RPMI7951 (cell line): ENCODE results near the gene GATA3. TPM values are rescaled to one million over a fixed set of nuclear protein-coding genes. Genes with fewer than 3 reads are reported as not detected.

ENCODE experiments used
- DNase-seq: peaks from one replicate; pipeline ENCODE4 v3.0.0-alpha.2; 2012; ENCODE audit warnings: low read depth
- total RNA-seq: library from RNA; depleted of rRNA; stranded (reverse); fragments of >200 nt; shearing (Covaris generic); gene quantifications from 2 replicates; pipeline ENCODE4 v1.2.3, GENCODE V29; 2014; rRNA removed

Gene GATA3
- total RNA-seq, 1 experiment from 2014 or later, result 2.5 TPM

DNA sequence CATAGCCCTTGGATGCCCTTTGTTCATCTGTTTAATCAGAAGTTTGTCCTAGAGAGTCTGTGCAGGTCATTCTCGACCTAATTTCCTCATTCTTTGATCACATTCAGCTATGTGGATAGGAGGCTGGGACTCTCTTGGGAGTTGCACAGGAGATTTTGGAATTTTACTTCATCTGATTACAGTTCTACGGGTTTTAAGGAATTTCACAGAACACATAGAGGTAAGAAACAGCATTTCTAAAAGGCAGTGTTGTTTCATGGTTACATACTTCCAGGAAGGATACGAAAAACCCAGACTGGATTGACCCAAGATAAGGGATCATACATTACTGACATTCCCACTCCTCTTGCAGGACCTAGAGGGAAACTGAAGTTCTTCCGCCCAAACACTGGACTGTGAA lies 45.9 kb downstream of the GATA3 start:
- no peak for DNase-seq

DNA sequence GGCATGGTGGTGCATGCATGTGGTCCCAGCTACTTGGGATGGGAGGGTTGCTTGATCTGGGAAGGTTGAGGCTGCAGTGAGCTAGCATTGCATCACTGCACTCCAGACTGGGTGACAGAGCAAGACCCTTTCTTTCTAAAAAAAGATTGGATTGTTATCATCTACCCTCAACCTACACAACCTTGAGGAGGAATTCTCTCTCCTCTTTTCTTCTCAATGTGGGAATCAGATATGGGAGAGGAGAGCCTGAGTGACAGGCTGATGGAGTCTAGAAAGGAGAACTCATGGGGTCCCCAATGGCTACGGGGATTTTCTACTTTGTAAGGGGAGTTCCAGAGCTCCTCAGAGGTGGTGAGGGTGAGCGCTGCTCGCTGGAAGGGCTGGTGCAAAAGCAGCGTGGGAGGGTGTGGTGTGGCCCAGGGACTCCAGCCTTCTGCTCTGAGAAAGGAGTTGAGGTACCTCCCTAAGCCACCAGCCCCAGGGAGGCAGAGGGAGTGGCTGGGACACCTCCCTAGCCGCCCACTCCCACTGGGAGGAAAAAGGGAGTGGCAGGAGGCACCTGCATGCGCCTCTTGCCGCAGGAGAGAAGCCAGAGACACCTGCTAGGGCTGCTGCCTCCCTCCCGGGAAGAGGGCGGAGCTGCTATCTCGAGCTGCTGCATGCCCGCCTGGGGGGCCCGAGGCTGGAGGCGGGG lies 48.4 kb downstream of the GATA3 start:
- no peak for DNase-seq

DNA sequence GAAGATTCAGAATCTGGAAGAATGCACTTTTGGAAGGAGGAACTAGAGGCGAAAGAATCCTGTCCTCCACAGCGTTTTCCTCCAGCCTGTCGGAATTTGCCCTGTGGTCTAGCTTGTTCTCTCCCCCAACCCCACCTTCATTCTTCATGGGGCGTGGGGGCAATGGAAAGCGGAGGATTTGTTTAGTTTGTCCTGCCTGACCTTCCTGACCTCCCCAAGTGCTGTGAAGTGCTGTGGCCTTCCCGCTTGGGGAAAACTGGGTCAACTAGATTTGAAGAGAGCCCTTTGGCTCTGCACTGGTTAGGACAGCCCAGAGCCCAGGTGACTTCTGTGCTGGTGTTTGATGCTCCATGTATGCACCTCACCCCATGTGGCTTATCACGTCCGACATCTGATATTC lies 49.1 kb downstream of the GATA3 start:
- DNase-seq, result no peak

DNA sequence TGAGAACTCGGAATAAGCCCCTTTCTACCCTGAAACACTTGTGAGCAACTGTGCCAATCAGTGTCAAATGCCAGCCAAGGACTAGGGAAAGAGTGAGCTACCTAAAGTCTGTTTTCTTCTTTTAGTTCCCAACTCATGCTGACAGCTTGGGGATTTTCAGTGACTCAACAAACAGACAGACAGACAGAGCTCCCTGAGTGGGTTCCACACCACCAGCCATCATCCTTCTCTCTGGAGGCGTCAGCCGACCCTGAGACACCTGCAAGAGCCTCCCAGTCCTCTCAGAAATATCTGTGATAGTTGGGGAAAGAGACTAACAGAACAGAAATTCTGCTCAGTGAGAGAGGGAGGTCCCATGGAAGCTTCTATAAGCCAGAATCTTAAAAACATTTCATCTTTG lies 49.5 kb downstream of the GATA3 start:
- no peak for DNase-seq

DNA sequence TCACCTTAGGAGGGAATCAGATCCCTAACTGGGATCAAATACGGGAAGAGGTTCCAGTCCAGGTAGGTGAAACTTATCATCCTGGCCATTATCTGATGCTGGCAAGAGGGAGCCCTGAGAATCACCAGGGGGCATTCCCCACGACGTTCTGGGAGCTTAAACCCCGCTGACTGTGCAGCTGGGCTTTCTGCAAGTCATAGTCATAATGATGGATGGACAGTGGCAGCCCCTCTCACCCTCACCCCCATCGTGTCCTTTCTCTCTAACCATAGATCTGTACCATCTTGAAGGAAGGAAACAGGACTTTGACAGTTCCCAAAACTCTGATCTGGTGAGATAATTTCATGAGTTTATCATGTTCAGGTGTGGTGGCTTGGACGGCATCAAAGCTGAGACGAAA lies 50.2 kb downstream of the GATA3 start:
- no peak for DNase-seq

DNA sequence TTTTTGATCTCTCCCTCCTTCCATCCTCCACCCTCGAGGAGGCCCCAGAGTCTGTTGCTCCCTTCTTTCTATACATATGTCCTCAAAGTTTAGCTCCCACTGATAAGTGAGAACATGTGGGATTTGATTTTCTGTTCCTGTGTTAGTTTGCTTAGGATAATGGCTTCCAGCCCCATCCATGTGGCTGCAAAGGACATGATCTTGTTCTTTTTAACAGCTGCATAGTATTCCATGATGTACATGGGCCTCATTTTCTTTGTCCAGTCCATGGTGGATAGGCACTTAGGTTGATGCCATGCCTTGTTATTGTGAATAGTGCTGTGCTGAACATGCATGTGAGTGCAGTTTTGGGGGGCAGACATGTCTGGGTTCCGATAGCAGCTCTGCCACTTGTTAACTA lies 51.4 kb downstream of the GATA3 start:
- no peak for DNase-seq

DNA sequence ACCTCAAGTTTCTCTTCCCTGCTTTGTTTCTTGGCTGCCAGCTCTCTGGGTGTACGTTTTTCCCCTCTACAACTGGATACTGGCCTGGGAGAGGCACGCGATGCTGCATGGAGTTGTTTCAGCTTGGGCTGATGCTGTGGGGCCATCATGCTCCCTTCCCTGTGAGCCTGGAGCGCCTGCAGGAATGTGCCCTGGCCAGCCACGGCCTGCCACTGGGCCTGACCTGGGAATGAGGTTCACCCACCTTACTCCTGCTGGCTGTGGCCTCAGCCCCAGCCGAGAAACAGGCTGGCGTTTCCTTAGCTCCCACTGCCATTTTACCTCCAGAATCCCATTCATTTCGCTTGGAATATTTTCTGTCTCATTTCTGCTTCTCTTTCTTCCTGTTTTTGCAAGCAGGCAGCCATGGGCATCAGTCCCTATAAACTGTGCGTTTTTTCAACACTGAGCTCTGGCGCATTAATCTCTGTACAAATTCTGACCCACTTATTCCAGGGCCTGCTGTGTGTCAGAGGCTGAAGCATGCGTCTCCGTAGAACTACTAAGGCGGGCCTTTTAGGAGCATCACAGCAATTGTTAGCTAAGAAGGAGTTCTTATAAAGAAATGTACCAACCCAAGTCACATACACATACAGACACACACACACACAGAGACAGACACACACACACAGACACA lies 57.9 kb downstream of the GATA3 start:
- no peak for DNase-seq

DNA sequence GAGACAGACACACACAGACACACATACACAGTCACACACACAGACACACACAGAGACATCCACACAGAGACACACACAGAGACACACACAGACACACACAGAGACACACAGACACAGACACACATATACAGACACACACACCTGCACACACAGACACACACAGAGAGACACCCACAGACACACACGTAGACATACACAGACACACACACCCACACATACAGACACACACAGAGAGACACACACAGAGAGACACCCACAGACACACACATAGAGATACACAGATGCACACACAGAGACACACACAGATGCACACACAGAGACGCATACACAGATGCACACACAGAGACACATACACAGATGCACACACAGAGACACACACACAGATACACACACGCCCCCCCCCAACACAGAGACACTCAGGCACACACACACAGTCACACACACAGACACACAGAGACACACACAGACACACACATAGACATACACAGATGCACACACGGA lies 58.5 kb downstream of the GATA3 start:
- no peak for DNase-seq

DNA sequence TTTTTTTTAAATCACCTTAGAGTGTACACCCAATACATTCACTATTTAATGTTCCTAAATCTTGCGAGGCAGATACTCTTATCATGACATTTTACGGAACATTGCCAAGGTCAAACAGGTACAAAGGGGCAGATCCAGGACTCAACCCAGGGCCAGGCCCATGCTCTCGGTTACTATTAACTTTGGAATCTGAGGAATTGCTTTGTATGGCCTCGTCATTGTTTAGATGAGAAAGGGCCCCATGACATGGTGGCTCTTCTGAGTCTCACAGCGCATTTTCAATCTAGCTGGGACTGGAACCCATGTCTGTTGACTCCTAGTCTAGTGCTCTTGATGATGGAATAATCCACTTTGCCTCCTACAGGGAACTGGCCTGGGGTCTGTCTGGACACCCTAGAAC lies 59.1 kb downstream of the GATA3 start:
- no peak for DNase-seq

DNA sequence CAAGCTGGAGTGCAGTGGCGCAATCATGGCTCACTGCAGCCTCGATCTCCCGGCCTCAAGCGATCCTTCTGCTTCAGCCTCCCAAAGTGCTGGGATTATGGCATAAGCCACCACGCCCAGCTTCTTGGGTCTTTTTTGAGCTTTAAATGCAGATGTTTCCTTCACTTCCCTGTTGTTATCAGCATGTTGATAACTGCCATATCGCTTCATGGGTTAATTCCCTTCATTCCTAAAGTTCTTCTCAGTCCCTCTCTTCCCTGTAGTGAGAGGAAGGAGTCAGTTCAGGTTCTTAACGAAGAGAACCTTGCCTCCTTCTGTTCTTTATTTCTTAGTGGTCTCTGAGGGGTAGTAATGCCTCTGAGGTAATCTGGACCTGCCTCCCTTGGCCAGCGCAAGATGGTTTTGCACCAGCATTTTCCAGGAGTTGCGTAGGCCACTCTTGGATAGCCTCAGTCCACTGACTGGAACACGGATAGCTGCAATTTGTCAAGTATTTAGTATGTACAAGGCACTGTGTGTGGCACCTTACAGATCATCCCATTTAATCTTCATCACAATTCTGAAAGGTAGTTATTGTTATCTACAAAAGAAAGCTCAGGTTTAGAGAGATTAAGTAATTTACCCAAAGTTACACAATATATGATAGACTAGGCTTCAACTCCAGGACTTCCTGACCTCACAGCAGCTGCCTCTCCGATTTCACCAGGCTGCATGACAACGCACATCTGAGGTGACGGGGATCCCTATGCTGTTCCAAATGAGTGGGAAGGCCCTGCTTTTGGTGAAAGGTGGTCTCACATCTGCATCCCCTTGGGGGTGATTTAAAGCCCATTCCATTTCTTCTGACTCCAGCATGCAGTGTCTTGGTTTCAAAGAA lies 60.5 kb downstream of the GATA3 start:
- DNase-seq, result no peak

DNA sequence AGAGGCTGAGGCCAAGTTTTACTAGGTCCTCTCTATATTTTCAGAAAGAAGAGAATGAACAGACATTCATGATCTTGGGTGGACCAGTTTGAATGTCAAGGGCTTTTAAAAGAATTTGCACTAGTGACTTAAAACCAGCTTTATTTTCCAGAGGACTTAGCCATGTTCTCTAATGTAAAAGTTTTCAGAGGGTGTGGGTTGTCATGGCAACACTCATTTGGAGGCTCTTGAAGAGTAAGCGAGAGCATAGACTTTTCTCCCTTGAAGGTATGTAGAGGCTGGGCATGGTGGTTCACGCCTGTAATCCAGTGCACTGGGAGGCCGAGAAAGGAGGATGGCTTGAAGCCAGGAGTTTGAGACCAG lies 61.1 kb downstream of the GATA3 start:
- DNase-seq, result peak; percentile 26

DNA sequence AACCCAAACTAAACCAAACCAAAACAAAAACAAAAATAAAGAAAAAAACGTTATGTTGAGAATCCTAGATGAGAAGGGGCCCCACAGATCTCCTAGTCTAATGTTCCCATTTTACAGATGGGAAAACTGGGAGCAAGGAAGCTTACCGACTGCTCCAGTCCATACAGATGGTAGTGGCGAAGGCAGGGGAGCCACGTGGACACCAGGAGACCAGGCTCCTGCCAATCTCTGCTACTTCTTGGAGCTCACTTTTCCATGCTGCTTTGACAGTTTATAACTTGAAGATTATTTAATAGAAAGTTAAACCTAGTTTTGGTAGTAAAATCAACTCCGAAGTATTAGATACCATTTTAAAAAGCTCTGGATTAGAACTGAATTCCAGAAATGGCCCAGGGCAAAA lies 62.0 kb downstream of the GATA3 start:
- DNase-seq, result no peak

DNA sequence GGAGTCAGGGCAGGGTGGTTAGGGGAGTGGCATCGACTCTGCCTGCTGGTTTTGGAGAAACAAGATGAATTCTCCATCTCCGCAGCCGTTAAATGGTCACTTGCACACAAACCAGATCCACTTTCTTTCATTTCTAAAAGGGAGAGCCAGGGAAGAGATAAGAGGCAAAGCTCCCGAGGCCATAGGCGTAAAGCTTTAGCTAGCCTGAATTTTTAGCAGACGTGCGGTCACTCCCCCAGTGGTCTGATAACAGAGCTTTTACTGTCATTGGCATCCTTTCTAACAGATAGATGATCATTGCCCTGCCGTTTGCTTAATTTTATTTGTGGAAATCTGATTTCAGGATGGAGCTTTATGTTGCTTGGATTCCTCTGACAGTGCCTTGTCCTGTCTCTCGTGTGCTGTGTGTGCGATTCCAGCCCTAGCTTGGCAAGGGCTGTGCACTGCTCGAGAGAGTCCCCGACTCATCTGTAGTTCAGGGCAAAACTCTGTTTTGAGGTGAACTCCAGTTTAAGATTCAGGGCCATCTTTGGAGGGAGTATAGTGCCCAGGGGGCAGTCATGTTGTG lies 62.5 kb downstream of the GATA3 start:
- DNase-seq, result peak; percentile 33

DNA sequence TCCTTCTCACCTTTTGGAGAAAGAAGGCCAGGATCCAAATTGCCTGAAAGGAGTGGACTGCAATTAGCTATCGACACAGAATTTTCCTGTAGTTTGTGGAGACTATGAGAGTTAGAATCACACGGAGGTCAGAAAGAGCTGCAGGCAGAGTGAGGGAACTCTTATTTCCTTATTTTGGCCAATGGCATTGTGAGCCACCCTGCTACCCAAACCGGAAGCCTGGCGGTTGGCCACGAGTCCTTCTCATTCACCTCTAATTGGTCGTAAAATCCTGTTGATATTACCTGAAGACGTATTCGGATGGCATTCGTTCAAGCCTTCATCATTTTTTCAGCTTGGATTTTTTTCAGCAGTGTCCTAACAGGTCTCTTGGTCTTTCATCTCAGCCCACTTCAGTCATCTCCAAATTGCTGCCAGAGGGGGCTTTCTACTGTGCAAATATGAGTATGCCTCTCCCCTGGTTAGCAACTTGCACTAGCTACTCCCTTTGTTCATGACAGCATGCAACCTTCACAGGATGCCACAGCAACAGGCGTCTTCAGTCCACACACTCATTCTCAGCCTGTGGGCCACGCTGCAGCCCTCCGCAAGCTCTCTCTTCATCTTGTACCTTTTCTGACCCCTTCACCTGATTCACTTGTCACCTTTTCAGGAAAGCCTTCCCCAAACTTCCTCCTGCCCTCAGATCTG lies 66.9 kb downstream of the GATA3 start:
- no peak for DNase-seq

DNA sequence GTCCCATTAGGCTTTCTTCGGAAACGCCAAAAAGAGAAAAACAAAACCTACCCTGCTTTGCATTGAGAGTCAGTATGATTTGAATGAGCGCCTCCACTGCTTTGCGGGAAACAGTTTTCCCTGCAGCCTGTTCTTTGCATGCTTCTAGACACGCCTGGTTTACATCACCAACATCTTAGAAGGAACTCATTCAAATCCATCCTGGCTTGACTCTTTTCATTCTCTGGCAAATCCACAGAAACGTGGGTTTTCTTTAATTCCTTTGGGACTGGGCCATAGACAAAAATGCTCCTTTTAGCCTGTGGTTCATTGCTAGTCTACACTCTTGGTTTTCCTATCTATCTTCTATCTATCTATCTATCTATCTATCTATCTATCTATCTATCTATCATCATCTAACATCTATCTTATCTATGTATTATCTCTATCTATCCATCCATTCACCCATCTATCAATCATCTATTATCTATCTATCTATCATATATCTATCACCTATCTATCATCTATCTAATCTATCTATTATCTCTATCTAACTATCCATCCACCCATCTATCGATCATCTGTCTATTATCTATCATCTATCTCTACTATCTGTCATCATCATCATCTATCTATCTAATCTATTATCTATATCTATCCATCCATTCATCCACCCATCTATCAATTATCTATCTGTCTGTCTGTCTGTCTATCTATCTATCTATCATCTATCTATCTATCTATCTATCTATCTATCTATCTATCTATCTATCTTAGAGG lies 68.3 kb downstream of the GATA3 start:
- DNase-seq, result no peak

DNA sequence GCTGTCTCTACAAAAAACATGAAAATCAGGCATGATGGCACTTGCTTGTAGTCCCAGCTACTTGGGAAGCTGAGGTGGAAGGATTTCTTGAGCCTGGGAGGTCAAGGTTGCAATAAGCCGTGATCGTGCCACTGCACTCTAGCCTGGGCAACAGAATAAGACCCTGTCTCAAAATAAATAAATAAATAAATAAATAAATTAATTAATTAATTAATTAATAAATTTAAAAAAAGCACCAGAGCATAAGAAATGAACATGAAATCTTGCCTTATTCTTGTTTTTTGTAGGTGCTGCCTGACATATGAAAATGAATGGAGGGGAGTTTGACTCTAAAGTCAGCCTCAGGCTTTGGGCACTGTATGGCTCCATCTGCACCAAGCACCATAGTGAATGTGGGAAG lies 69.9 kb downstream of the GATA3 start:
- no peak for DNase-seq

Other genes with a start within 250 kb of the GATA3 start
- 1.6 and 2.5 TPM in 2 replicates for gene TAF3, start 236.2 kb upstream of the GATA3 start, total RNA-seq